Measurements from ENCODE around the gene TFDP1.

DNA sequence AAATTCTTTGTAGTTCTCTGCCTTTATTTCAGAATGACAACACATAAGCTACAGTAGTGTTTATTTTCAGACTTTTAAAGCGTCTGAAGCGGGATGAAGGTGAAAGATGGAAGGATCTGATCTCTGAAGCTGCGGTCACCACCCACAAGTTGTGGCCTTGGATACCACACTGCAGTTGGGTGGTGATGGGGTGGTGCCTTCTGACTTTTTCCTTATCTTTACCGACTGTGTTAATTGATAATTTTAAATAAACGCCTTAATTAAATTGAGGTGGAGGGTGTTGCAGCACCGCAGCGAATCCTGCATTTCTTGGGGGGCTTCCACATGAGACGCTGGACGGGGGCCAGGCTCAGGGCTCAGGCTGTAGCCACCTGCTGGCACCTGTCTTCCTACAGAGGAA lies 1.3 kb downstream of the TFDP1 start:
- TF ChIP-seq, protein P1, sequence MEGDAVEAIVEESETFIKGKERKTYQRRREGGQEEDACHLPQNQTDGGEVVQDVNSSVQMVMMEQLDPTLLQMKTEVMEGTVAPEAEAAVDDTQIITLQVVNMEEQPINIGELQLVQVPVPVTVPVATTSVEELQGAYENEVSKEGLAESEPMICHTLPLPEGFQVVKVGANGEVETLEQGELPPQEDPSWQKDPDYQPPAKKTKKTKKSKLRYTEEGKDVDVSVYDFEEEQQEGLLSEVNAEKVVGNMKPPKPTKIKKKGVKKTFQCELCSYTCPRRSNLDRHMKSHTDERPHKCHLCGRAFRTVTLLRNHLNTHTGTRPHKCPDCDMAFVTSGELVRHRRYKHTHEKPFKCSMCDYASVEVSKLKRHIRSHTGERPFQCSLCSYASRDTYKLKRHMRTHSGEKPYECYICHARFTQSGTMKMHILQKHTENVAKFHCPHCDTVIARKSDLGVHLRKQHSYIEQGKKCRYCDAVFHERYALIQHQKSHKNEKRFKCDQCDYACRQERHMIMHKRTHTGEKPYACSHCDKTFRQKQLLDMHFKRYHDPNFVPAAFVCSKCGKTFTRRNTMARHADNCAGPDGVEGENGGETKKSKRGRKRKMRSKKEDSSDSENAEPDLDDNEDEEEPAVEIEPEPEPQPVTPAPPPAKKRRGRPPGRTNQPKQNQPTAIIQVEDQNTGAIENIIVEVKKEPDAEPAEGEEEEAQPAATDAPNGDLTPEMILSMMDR (IDR thresholded peaks at IDR 0.05), result no peak
- TF ChIP-seq POLR2A (IDR thresholded peaks at IDR 0.05), result no peak

Measured in right lobe of liver (tissue), 4 donors.